ENCODE data around the gene SCN4A.
"Not testable (repeated sequence)": the region's sequence is repeated elsewhere in the genome, so short reads cannot be mapped to it uniquely, and the experiment has no call there.

SCN4A gene

DNA sequence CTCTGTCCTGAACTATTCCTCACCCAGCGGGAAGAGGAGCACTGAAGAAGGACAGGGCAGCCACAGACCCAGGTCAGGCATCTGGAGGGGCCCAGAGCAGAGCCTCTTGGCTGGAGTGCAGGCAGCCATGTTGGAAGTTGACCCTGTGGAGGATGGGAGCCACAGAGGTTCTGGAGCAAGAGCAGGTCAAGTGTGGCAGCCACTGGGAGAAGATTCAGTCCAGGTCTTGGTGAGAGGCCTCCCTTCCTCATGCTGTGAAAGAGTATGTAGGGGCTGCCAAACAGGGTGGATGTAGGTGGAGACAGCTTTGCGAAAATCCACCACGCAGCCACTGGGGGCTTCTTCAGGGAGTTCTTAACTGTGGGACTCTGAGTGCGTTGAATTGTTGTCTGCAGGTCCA, 40.0 kb downstream of the SCN4A start:
- no peak for DNase-seq

DNA sequence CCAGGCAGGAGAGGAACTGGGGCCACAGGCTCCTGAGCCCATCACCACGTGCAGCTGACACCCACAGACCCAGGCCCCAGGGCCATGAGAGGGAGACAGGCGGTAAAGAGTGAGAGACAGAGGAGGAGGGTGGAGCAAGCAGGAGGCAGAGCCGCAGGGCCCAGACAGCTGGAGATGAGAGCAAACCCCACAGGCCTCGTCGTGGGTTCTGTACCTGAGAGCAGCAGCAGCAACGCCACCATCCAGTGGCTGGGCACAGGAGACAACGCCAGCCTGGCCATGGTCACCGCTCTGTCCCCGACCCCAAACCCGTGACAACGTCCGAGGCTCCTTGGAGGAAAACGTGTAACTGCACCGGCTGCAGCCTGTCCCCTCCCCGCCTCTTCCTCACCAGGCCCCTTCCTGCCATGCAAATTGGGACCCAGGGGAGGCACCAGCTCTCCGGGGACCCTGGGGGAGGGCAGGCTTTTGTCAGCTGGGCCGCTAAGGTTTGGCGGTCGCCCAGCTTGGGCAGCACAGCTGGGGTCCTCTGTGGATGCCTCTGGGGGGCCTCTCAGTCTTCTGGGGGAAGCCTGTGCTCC, 40.6 kb downstream of the SCN4A start, which contains the start of gene CD79B:
Gene CD79B (minus strand): TSS at position 351 of the 581 bp plus-strand sequence. CDS start 70 bp downstream, at position 281.
- DNase-seq = no peak

DNA sequence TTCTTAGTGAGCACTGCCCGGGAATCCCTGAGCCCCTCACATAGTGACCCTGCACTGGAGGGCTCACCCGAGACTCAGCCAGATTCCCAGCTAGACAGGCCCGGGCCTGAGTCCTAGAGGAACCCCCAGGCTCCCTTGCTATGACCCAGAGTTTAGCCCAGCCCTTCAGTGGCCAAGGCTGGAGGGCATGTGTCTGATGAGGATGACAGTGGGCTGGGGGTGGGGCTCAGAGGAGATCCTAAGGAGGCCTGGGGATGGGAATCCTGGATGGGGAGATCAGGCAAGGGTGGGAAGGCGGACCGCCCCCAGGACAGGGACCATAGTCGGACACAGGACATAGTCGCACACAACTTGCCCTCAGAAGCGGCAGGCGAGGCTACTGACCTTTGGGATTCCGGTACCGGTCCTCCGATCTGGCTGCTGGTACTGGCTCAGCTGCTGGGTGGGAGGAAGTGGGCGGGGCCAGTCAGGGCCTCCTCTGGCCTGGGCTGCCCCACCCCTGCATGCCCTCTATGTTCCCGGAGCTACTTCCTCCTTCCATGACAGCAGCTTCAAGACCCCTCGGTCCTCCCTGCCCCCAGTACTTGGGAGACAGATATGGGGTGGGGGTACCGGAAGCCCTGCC, 41.7 kb downstream of the SCN4A start:
- DNase-seq = no peak

DNA sequence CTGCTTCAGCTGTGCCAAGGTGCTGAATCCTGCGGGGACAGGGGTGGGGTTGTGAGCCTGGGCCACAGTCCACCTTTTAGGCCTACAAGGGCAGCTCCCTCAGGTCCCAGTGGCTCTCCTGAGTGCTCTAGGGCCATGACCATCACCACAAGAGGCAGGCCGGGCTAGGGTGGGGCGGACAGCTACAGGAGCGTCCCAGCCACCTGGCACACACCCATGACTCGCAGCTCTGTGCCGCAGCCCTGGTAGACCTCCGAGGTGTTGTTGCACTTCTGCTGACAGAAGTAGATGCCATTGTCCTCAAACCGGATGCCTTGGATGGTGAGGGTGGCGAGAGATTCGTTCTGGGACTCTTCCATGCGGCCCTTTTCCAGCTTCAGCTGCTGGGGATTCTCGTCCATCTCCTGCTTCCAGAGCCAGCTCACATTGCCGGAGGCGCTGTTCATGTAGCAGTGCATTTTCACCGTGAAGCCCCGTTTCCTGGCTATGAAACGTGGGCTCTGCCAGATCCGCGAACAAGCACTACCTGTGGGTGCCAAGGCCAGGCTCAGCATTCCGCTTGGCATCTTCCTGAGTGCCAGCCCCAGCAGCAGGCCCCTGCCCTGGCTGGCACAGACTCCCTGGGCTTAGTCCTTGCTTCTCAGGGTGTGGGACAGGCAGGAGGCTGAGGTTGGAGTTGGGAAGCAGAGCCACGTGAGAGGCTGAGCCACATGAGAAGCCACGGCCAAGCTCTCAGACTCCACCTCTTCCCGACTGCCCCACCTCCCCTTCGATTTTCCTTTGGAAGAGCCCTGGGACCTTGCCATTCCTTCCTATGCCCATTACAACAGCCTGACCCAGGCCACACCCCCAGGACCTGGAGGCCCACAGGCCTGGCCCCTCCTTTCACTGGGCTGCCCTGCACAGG, 42.6 kb downstream of the SCN4A start:
- DNase-seq = no peak

DNA sequence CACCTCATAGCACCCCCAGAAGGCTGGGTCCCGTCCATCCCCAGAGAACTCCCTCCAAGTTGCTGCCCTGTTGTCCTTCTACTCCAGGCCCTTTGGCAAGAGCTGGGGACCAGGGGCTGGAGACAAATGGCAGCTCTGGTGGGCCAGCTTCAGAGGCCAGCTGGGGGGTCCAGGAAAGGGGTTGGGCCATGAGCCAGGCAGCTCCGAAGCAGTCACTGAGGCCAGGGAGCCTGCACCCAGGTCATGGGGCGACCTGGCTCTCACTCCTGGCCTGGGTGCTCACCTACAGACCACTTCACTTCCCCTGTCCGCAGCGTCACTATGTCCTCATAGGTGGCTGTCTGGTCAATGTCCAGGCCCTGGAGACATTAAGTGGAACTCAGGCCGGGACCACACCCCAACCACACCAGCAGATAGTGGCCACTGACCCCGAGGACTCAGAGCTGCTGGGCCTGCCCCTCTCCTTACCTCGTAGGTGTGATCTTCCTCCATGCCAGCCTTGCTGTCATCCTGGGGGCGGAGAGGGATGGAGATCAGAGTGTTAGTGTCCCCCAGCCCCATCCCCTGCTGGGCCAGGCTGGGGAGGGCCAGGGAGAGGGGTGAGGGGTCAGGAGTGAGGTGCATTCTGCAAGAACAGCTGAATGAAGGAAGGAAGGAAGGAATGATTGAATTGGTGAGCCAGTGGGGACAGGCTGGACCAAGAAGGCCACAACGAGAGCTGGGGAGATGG, 43.6 kb downstream of the SCN4A start:
- DNase-seq = no peak

GRCh38 chr17:63928172-63928666, 44.5 kb downstream of the SCN4A start:
- no peak for DNase-seq

- no peak for DNase-seq
These were observed 45.1 kb downstream of the SCN4A start for GRCh38 chr17:63927464-63928171.

- DNase-seq = no peak
These were observed 46.6 kb downstream of the SCN4A start for GRCh38 chr17:63926164-63926563.

DNA sequence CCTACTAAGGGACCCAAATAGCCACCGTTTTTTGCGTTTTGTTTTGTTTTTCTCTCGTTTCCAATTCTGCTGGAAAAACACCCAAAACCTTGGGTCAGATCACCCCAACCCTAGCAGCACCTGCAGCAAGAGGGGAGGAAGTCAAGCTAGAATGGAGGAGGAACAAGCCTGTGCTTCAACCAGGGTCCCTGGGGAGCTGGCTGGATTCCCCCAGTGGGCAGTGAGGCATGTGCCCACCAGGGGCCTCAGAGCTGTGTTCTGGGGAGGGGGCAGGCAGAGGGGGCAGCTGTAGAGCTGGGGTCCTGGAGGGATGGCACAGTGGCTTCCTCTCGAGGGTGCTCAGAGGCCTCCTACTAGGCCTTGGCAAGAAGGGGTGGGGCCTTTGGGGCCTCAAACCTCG, 47.1 kb downstream of the SCN4A start:
- DNase-seq = no peak

DNA sequence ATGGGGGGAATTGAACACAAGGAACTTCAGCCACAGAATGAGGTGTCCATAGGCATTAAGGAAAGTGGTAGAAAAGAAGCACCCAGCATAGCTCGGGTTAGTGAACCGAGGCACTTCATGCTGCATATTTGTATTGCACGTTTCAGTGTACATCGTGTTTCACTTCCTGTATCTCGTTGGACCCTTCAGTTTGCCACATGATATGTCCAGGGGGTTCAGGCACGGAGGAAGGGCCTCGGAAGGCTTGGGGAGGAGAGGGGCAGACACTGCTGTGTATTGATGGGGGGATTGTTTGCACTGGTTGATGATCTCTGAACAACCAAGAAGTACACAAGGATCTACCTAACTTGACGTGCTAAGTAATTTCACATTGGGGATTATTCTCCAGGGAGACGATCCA, 50.3 kb downstream of the SCN4A start:
- DNase-seq = not testable (repeated sequence)

DNA sequence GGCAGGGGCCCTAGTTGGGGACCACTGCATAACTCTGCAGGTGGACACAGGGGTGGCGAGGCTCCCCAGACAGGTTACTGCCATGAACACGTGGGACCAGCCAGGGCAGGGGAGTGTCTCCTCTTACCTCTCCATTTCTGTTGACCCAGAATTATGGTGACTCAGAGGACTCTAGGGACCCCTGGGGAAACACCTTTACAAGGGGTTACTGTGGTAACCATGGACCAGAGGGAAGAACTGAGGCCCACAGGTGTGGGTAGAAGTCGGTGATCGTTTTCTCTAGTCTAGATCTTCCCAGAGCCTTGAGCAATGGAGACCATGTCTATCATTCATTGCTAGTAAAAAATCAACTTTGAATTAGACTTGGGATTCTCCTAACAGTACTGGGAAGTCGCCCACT, 51.9 kb downstream of the SCN4A start:
- not testable (repeated sequence) for DNase-seq

DNA sequence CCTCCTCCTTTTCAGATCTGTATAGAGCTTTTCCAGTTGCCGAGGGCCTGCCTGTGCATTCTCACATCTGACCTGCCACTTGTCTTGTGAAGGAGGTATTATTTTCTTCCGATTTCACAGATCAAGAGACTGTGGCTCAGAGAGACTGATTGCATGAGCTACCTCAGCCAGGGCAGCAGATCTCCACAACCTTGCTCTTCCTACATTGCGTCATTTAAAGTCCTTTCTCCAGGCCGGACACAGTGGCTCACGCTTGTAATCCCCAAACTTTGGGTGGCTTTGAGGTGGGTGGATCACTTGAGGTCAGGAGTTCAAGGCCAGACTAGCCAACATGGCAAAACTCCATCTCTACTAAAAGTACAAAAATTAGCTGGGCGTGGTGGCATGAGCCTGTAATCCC, 52.7 kb downstream of the SCN4A start:
- DNase-seq = not testable (repeated sequence)

GRCh38 chr17:63919311-63919723, 53.4 kb downstream of the SCN4A start:
- peak; percentile 20 for DNase-seq

- not testable (repeated sequence) for DNase-seq
These were observed 53.9 kb downstream of the SCN4A start, which contains the start of gene GH1 for GRCh38 chr17:63918789-63919305. Gene GH1, minus strand, starts transcription at chr17:63918839. Its CDS starts 63 bp downstream, at chr17:63918776.

- DNase-seq = no peak
These were observed 54.4 kb downstream of the SCN4A start for GRCh38 chr17:63918305-63918704.

DNA sequence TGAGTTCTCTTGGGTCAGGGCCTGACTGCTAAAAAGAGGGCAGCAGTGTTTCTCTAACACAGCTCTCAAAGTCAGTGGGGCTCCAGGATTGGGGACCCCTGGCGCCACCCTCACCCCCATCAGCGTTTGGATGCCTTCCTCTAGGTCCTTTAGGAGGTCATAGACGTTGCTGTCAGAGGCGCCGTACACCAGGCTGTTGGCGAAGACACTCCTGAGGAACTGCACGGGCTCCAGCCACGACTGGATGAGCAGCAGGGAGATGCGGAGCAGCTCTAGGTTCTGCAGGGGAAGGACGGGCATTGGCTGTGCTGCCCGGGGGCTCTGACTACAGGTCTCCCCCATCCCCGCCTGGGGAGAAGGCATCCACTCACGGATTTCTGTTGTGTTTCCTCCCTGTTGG, 55.1 kb downstream of the SCN4A start:
- no peak for DNase-seq

DNA sequence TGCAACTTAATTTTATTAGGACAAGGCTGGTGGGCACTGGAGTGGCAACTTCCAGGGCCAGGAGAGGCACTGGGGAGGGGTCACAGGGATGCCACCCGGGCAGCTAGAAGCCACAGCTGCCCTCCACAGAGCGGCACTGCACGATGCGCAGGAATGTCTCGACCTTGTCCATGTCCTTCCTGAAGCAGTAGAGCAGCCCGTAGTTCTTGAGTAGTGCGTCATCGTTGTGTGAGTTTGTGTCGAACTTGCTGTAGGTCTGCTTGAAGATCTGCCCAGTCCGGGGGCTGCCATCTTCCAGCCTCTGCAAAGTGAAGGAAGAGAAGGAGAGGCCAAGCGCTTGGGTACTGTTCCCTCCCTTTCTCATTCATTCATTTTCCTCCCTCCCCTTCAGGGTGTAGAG, 55.5 kb downstream of the SCN4A start:
- DNase-seq = not testable (repeated sequence)

- no peak for DNase-seq
These were observed 56.0 kb downstream of the SCN4A start for GRCh38 chr17:63916566-63917185.

DNA sequence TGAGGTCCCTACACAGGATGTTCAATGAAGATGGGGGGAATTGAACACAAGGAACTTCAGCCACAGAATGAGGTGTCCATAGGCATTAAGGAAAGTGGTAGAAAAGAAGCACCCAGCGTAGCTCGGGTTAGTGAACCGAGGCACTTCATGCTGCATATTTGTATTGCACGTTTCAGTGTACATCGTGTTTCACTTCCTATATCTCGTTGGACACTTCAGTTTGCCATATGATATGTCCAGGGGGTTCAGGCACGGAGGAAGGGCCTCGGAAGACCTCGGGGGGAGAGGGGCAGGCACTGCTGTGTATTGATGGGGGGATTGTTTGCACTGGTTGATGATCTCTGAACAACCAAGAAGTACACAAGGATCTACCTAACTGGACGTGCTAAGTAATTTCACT, 57.0 kb downstream of the SCN4A start:
- not testable (repeated sequence) for DNase-seq

DNA sequence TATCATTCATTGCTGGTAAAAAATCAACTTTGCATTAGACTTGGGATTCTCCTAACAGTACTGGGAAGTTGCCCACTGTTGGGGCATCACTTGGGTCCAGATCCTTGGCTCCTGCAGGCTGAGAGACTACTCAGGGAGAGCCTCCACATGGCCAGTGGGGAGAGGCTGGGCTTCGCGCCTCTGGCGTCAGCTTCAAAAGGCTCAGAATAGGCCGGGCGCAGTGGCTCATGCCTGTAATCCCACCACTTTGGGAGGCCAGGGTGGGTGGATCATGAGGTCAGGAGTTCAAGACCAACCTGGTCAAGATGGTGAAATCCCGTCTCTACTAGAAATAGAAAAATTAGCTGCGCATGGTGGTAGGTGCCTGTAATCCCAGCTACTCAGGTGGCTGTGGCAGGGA, 58.2 kb downstream of the SCN4A start:
- DNase-seq = no peak

GRCh38 chr17:63911657-63912100, 61.0 kb downstream of the SCN4A start:
- DNase-seq = no peak
